DOHH2 (cell line): ENCODE results near the gene CAPN15.
A peak's percentile ranks its signal among the peaks of the same experiment; 100 is the strongest.

Experiments used
- H3F3A ChIP-seq: fragments of 200-600 bp; sonication (generic), shearing (Covaris generic); 2 replicates; pipeline ENCODE4 v1.6.0; 2016; ENCODE audit warnings: antibody characterized with exemption, mild to moderate bottlenecking; ENCODE audit not compliant: control insufficient read depth, insufficient read depth
- H3K27ac ChIP-seq: fragments of 200-600 bp; sonication (generic); 2 replicates; pipeline ENCODE4 v1.5.1; 2014; ENCODE audit warnings: low read depth, mild to moderate bottlenecking, low read length, moderate library complexity
- H3K27me3 ChIP-seq: fragments of 200-600 bp; sonication (generic); 2 replicates; pipeline ENCODE4 v1.6.1; 2014; ENCODE audit warnings: mild to moderate bottlenecking, low read length, mixed read lengths; ENCODE audit not compliant: control insufficient read depth
- H3K36me3 ChIP-seq: fragments of 200-600 bp; sonication (generic); 2 replicates; pipeline ENCODE4 v1.6.1; 2014; ENCODE audit warnings: mild to moderate bottlenecking, low read length, moderate library complexity, mixed read lengths; ENCODE audit not compliant: control insufficient read depth
- H3K4me1 ChIP-seq: fragments of 200-600 bp; sonication (generic); 2 replicates; pipeline ENCODE4 v1.6.1; 2014; ENCODE audit warnings: mild to moderate bottlenecking, low read length, mixed read lengths; ENCODE audit not compliant: control insufficient read depth
- H3K4me2 ChIP-seq: fragments of 200-600 bp; sonication (generic); 2 replicates; pipeline ENCODE4 v1.6.0; 2014; ENCODE audit warnings: mild to moderate bottlenecking, low read length, moderate library complexity
- H3K4me3 ChIP-seq: fragments of 200-600 bp; sonication (generic); 2 replicates; pipeline ENCODE4 v1.5.1; 2014; ENCODE audit warnings: mild to moderate bottlenecking, low read length, mixed read lengths
- H3K79me2 ChIP-seq: fragments of 200-600 bp; sonication (generic); 2 replicates; pipeline ENCODE4 v1.6.1; 2014; ENCODE audit warnings: mild to moderate bottlenecking, low read length, mixed read lengths; ENCODE audit not compliant: control insufficient read depth
- H3K9me2 ChIP-seq: fragments of 200-600 bp; sonication (generic); replicated peaks from 2 replicates; pipeline ENCODE4 v1.6.1; 2014; ENCODE audit warnings: mild to moderate bottlenecking, low read length, mixed read lengths; ENCODE audit not compliant: control insufficient read depth
- H3K9me3 ChIP-seq: fragments of 200-600 bp; sonication (generic); 2 replicates; pipeline ENCODE4 v1.6.1; 2014; ENCODE audit warnings: antibody characterized with exemption, low read length, mixed read lengths; ENCODE audit not compliant: control insufficient read depth, insufficient read depth
- H4K20me1 ChIP-seq: fragments of 200-600 bp; sonication (generic); 2 replicates; pipeline ENCODE4 v1.6.0; 2014; ENCODE audit warnings: low read depth, mild to moderate bottlenecking, antibody characterized with exemption, low read length, moderate library complexity; ENCODE audit not compliant: control insufficient read depth, insufficient read depth
- EZH2phosphoT487 ChIP-seq: fragments of 200-600 bp; sonication (generic); IDR thresholded peaks from 2 replicates; pipeline ENCODE4 v1.6.1; 2017; ENCODE audit warnings: borderline replicate concordance, mild to moderate bottlenecking, antibody characterized with exemption, low read length, moderate library complexity, mixed read lengths
- TF ChIP-seq, protein P1 (sequence below): fragments of 200-600 bp; sonication (generic); IDR thresholded peaks from one replicate; pipeline ENCODE4 v1.5.1; 2014; ENCODE audit warnings: antibody characterized with exemption, mild to moderate bottlenecking, low read depth, low read length; ENCODE audit not compliant: poor library complexity, severe bottlenecking

CAPN15 gene

DNA sequence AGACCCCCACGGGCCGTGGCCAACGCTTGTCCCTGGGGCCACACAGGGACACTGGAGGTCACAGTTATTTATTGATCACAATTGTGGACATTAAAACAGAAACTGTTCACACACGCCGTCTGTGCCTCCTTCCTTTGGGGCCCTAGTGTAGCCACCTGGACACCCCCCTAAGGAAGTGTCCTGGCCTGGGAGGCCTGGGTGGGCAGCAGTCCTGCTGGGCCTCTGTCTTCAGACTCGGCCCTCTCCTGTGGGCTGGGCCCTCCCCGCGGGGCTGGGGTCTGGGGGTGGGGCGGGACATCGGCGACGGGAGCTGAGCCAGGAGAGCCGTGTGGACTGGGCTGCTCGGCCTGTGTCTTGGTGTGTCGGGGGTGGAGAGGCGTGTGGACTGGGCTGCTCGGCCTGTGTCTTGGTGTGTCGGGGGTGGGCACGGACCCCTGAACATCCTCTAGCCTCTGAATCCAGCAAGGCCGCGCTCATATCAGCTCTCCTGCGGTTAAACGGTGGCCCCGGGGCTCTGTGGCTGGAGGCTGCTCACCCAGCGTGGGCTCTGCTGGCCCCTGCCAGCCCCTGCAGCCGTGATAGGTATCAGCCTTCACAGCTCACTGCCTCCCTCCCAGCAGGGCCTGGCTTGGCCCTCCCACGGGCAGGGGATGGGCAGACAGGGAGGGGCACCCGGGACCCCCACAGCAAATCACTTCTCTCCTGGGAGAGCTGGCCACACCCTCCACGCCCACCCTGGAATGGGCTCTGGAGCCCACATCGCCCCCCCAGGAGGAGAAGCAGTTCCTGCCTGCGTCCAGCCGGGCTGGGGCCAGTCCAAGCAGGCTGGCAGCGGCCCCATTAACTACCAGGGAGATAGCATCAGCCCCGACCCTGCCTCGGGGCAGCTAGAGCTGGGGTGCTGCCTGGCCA, 38.2 kb downstream of the CAPN15 start:
- no peak overlapping the region for H3K4me2 ChIP-seq
- H3K27ac ChIP-seq: no peak overlapping the region
- H4K20me1 ChIP-seq: no peaks in the 10 kb centered on the region
- H3K36me3 ChIP-seq: no peaks in the 10 kb centered on the region
- H3K9me3 ChIP-seq: no peaks in the 10 kb centered on the region
- peaks cover 8% of the 10 kb centered on the region for H3K79me2 ChIP-seq
- no peak for TF ChIP-seq EZH2phosphoT487
- TF ChIP-seq, protein P1, sequence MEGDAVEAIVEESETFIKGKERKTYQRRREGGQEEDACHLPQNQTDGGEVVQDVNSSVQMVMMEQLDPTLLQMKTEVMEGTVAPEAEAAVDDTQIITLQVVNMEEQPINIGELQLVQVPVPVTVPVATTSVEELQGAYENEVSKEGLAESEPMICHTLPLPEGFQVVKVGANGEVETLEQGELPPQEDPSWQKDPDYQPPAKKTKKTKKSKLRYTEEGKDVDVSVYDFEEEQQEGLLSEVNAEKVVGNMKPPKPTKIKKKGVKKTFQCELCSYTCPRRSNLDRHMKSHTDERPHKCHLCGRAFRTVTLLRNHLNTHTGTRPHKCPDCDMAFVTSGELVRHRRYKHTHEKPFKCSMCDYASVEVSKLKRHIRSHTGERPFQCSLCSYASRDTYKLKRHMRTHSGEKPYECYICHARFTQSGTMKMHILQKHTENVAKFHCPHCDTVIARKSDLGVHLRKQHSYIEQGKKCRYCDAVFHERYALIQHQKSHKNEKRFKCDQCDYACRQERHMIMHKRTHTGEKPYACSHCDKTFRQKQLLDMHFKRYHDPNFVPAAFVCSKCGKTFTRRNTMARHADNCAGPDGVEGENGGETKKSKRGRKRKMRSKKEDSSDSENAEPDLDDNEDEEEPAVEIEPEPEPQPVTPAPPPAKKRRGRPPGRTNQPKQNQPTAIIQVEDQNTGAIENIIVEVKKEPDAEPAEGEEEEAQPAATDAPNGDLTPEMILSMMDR: no peak
- H3F3A ChIP-seq: no peaks in the 10 kb centered on the region
- H3K4me1 ChIP-seq: peaks cover 27% of the 10 kb centered on the region
- no peaks in the 10 kb centered on the region for H3K9me2 ChIP-seq
- no peaks in the 10 kb centered on the region for H3K27me3 ChIP-seq
- no peak overlapping the region for H3K4me3 ChIP-seq

DNA sequence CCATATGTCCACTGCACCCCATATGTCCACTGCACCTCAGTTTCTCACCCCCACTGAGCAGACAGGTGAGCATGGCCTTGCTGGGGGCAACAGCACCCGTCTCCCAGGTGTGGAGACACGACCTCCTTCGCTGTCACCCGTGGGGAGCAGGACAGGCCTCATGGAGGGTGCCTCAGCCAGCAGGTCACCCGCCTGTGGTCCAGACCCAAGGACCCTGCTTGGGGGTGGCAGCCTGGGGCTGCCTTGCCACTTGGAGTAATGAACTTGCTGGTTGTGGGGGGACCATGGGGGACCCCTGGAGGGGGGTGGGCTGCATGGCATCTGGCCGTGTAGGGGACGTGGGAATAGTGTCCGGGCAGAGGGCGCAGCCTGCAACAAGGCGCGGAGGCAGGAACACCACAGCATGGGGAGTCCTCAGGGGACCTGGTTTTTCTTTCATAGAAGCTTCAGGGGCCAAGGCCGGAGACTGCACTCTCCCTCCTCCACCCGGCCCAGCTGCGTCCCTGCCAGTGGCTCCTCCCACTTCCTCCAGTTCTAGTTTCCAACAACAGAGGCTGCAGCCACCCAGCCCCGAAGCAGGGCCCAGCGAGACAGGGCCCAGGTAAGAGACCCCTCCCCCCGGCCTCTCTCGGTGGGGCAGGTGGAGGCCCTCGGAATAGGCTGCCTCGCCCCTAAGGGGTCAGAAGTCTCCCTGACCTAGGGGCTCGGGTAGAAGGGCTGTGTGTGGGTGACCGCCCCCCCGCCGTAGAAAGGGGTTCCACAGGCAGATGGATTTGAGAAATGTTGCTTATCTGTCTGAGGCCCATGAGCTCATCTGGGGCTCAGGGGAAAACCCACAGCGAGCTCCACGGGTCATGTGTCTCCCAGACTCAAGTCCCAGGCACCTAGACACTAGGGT, 39.2 kb downstream of the CAPN15 start, which contains the start of gene NHLRC4:
Gene NHLRC4, plus strand, starts transcription at position 531 of the 898 bp plus-strand sequence. CDS start 1,043 bp downstream, outside the sequence.
- no peaks in the 10 kb centered on the region for H3F3A ChIP-seq
- H3K9me3 ChIP-seq: no peaks in the 10 kb centered on the region
- H4K20me1 ChIP-seq: no peaks in the 10 kb centered on the region
- H3K4me1 ChIP-seq: peaks cover 32% of the 10 kb centered on the region
- H3K79me2 ChIP-seq: peaks cover 16% of the 10 kb centered on the region
- H3K36me3 ChIP-seq: no peaks in the 10 kb centered on the region
- H3K27ac ChIP-seq: peak within 1 kb of the TSS; percentile 62
- H3K4me3 ChIP-seq: peak within 1 kb of the TSS; percentile 59
- peak within 1 kb of the TSS; percentile 74 for H3K4me2 ChIP-seq
- H3K27me3 ChIP-seq: no peaks in the 10 kb centered on the region
- H3K9me2 ChIP-seq: no peaks in the 10 kb centered on the region
- TF ChIP-seq, protein P1: no peak
- TF ChIP-seq EZH2phosphoT487: no peak

DNA sequence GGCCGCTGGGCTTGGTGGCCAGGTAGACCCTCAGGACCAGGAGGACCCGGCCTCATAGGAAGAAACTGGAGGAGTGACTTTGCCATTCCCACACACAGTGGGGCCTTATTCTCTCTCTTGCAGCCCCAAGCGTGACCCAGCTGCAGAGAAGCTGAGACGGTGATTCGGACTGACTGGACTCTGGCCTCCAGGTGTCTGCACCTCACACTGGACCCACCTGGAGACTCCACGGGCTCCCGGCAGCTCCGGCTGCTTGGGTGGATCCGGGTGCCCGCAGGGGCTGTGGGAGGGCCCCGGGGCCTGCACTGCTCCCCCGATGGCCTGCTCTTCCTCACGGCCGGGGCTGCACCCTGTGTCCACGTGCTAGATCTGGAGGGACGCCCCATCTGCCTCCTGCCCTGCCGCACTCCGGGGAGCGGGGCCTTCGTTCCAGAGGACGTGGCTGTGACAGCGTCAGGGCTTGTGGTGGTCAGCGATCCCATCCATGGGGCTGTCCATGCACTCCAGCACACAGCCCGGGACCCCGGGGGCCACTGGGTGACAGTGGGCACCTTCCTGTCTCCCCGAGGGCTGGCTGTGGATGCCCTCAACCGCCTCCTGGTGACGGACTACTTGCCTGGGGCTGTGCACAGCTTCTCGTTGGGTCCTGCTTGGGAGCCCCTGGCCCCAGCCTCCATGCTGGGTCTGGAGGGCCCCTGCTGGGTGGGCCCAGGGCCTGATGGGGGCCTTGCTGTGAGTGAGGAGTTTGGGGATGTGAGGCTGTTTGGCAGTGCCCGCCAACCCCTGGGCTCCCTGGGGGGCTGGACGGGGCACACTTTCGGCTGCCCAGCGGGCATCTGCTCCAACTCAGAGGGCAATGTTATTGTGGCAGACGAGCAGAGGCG, 40.1 kb downstream of the CAPN15 start:
- no peak for TF ChIP-seq EZH2phosphoT487
- TF ChIP-seq, protein P1: no peak
- no peaks in the 10 kb centered on the region for H3F3A ChIP-seq
- H4K20me1 ChIP-seq: no peaks in the 10 kb centered on the region
- peaks cover 32% of the 10 kb centered on the region for H3K4me1 ChIP-seq
- H3K9me3 ChIP-seq: no peaks in the 10 kb centered on the region
- peak overlapping the region; percentile 59 for H3K4me3 ChIP-seq
- no peaks in the 10 kb centered on the region for H3K36me3 ChIP-seq
- H3K79me2 ChIP-seq: peaks cover 19% of the 10 kb centered on the region
- H3K27ac ChIP-seq: peak overlapping the region; percentile 62
- peak overlapping the region; percentile 74 for H3K4me2 ChIP-seq
- H3K27me3 ChIP-seq: no peaks in the 10 kb centered on the region
- H3K9me2 ChIP-seq: no peaks in the 10 kb centered on the region
